ENCODE data around the gene BACH2. TPM values are rescaled to one million over a fixed set of nuclear protein-coding genes. Genes with fewer than 3 reads are reported as not detected.

The BACH2 gene
- total RNA-seq, 1 experiment from 2014 or later, result 3.3 TPM

DNA sequence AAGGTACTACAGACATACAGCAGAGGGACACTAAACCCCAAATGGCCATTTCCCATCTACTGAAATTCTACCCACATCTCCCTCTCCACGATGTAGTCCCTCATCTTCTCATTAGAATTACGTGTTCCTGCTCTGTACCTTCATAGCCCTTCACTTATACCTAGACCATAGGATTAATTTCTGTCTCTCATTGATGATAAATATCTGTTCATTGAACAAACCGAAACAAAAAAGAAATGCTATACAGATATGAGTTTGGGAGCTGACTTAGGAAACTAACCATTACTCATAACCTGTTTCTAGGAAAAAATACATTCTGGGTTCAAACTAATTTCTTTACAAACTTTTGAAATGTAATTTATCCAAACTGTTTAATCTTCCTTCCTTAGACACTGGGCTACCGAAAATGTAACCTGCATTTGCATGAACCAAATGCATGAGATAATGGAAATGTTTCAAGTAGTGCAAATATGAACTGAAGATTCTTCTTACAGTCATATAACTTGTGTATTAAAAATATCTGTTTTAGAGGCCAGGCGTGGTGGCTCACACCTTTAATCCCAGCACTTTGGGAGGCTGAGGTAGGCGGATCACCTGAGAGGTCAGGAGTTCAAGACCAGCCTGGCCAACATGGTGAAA, 317.0 kb downstream of the BACH2 start (continued):
- TF ChIP-seq TCF7L2 (IDR thresholded peaks at IDR 0.05; ENCODE audit: borderline replicate concordance, extremely low read depth, insufficient read depth, insufficient read length) (no peak), JUND (IDR thresholded peaks at IDR 0.05) (no peak), POLR2AphosphoS5 (IDR thresholded peaks at IDR 0.05; ENCODE audit: low read depth, low read length) (no peak), YY1 (IDR thresholded peaks at IDR 0.05; ENCODE audit: extremely low read depth, insufficient replicate concordance, low read depth, low read length) (no peak), RAD21 (IDR thresholded peaks at IDR 0.05; ENCODE audit: low read depth) (no peak), CBX3 (IDR thresholded peaks at IDR 0.05; ENCODE audit: low read depth) (no peak), SRF (IDR thresholded peaks at IDR 0.05; ENCODE audit: low read depth) (no peak), FOSL1 (IDR thresholded peaks at IDR 0.05; ENCODE audit: low read depth) (no peak)
- TF ChIP-seq, protein P1, sequence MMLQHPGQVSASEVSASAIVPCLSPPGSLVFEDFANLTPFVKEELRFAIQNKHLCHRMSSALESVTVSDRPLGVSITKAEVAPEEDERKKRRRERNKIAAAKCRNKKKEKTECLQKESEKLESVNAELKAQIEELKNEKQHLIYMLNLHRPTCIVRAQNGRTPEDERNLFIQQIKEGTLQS (IDR thresholded peaks at IDR 0.05), result no peak

DNA sequence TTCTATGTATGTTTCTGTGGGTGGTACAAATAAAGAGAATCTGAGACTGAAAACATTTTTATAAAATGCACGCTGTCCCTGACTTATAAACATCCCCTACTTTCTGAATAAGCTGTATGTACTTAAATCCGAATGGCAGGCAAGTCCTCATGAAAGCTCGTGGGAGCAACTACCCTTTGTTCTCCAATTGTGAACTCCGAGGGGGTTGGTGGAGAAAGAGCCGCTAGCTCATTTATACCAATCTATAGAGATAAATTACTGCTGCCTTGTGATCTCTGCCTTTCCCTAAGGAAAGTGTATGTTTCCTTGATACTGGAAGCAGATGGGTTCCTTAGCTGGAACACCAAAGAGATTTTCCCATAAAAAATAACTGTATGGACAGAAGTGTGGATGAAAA, 317.9 kb downstream of the BACH2 start:
- H3K9me3 ChIP-seq (ENCODE audit: control insufficient read depth in 1 of 2, insufficient read depth in 1 of 2, low read depth in 1 of 2, low read length in 2 of 2), result no peaks in the 10 kb centered on the region
- H3K27ac ChIP-seq (ENCODE audit: low read depth, low read length), result no peak overlapping the region
- no peak overlapping the region for H2AFZ ChIP-seq (ENCODE audit: low read depth, low read length, poor library complexity, severe bottlenecking)
- ChIA-PET CTCF (interaction anchor here (0.8 kb wide), 1 partner anchor 38 kb away, joined by 4 read pairs; no protein-coding TSS in a partner anchor), POLR2A (no interaction called here), RAD21 (ENCODE audit: low non-redundant PET in 1 of 2, low total read pairs in 2 of 2, uncharacterized antibody in 2 of 2, unreplicated experiment in 2 of 2) (no interaction called here)
- H3K79me2 ChIP-seq (ENCODE audit: insufficient read depth, low read length), result no peaks in the 10 kb centered on the region
- H3K4me2 ChIP-seq (ENCODE audit: low read length), result no peak overlapping the region
- BruUV-seq (replicated peaks), result no TSS peak
- no peak for TF ChIP-seq YY1 (IDR thresholded peaks at IDR 0.05; ENCODE audit: extremely low read depth, insufficient replicate concordance, low read depth, low read length)
- no peak for TF ChIP-seq SRF (IDR thresholded peaks at IDR 0.05; ENCODE audit: low read depth)
- TF ChIP-seq SP1 (IDR thresholded peaks at IDR 0.05; ENCODE audit: low read depth), result no peak
- no peak for TF ChIP-seq EGR1 (IDR thresholded peaks at IDR 0.05; ENCODE audit: low read depth)
- TF ChIP-seq JUND (IDR thresholded peaks at IDR 0.05), result no peak
- no peak overlapping the region for H3K4me3 ChIP-seq (replicated peaks in 1 of 2; ENCODE audit: low read depth in 1 of 2, low read length in 2 of 2)
- H3K9me2 ChIP-seq (ENCODE audit: insufficient read depth), result no peaks in the 10 kb centered on the region
- H3K36me3 ChIP-seq (ENCODE audit: control insufficient read depth in 1 of 2, insufficient read depth in 2 of 2, low read length in 2 of 2), result no peaks in the 10 kb centered on the region
- H3K9ac ChIP-seq (ENCODE audit: low read length), result no peak overlapping the region
- ATAC-seq (no peak), DNase-seq (ENCODE audit: low read depth, low spot score) (no peak)
- intact Hi-C loops (cut with micrococcal nuclease), result no loop called here
- no peaks in the 10 kb centered on the region for H3K4me1 ChIP-seq (ENCODE audit: control insufficient read depth in 1 of 2, insufficient read depth in 2 of 2, low read length in 2 of 2)
- H4K20me1 ChIP-seq (ENCODE audit: insufficient read depth), result no peaks in the 10 kb centered on the region
- no peaks in the 10 kb centered on the region for H3K27me3 ChIP-seq (ENCODE audit: insufficient read depth, low read length)

Measured in HCT116 (cell line).